AG20443 (cell line): ENCODE data around the gene RNGTT.
"Not testable (repeated sequence)": the region's sequence is repeated elsewhere in the genome, so short reads cannot be mapped to it uniquely, and the experiment has no call there.

Source experiments
- DNase-seq: peaks from one replicate; pipeline ENCODE4 v3.0.0; 2012; ENCODE audit warnings: low spot score, mixed read lengths

Gene RNGTT

GRCh38 chr6:88864359-88865054 is 98.9 kb downstream of the RNGTT start:
- DNase-seq, result no peak

- DNase-seq, result no peak
Observed at GRCh38 chr6:88860310-88860709, 103.1 kb downstream of the RNGTT start.

- no peak for DNase-seq
Observed at GRCh38 chr6:88858455-88858854, 105.0 kb downstream of the RNGTT start.

- DNase-seq, result peak; percentile 8
Observed at GRCh38 chr6:88856566-88856965, 106.9 kb downstream of the RNGTT start.

GRCh38 chr6:88855541-88856147 is 107.8 kb downstream of the RNGTT start:
- DNase-seq, result no peak

- DNase-seq, result no peak
Observed at GRCh38 chr6:88852775-88853174, 110.6 kb downstream of the RNGTT start.

GRCh38 chr6:88852000-88852399 is 111.4 kb downstream of the RNGTT start:
- no peak for DNase-seq

GRCh38 chr6:88848870-88849269 is 114.5 kb downstream of the RNGTT start:
- DNase-seq, result no peak

GRCh38 chr6:88843040-88843439 is 120.4 kb downstream of the RNGTT start:
- peak; percentile 80 for DNase-seq

GRCh38 chr6:88842320-88842719 is 121.1 kb downstream of the RNGTT start:
- DNase-seq, result no peak

GRCh38 chr6:88840796-88841539 is 122.5 kb downstream of the RNGTT start:
- DNase-seq, result no peak

- DNase-seq, result no peak
Observed at GRCh38 chr6:88840289-88840688, 123.1 kb downstream of the RNGTT start.

GRCh38 chr6:88839280-88839679 is 124.1 kb downstream of the RNGTT start:
- no peak for DNase-seq

- DNase-seq, result no peak
Observed at GRCh38 chr6:88835210-88835609, 128.2 kb downstream of the RNGTT start.

GRCh38 chr6:88833071-88833470 is 130.3 kb downstream of the RNGTT start:
- DNase-seq, result not testable (repeated sequence)

- not testable (repeated sequence) for DNase-seq
Observed at GRCh38 chr6:88827599-88827998, 135.8 kb downstream of the RNGTT start.

- no peak for DNase-seq
Observed at GRCh38 chr6:88825856-88826255, 137.6 kb downstream of the RNGTT start.

- DNase-seq, result peak; percentile 21
Observed at GRCh38 chr6:88823998-88824397, 139.4 kb downstream of the RNGTT start.

- no peak for DNase-seq
Observed at GRCh38 chr6:88815491-88815890, 147.9 kb downstream of the RNGTT start.

- no peak for DNase-seq
Observed at GRCh38 chr6:88814909-88815308, 148.5 kb downstream of the RNGTT start.

- no peak for DNase-seq
Observed at GRCh38 chr6:88813045-88813444, 150.4 kb downstream of the RNGTT start.

GRCh38 chr6:88810701-88811100 is 152.7 kb downstream of the RNGTT start:
- no peak for DNase-seq

- DNase-seq, result no peak
Observed at GRCh38 chr6:88810089-88810488, 153.3 kb downstream of the RNGTT start.
